Astrocyte of the spinal cord (primary cell): Measurements from ENCODE around the gene ATRIP.

Experiments
- DNase-seq: peaks from one replicate; pipeline ENCODE4 v3.0.0; 2011; ENCODE audit warnings: low read depth, low spot score
- H3K4me3 ChIP-seq: 2 replicates; pipeline ENCODE4 v1.5.1; 2011; ENCODE audit warnings: low read depth, mild to moderate bottlenecking, low read length, moderate library complexity
- CTCF ChIP-seq: IDR thresholded peaks from 2 replicates; pipeline ENCODE4 v1.5.1; 2012; ENCODE audit warnings: low read depth, mild to moderate bottlenecking, low read length, inconsistent platforms
- in situ Hi-C: cut with HindIII; loops from 2 replicates; pipeline ENCODE4 v1.10.0; 2017; ENCODE audit warnings: low sequenced_read_pairs

The ATRIP gene

GRCh38 chr3:48511551-48511950 is 65.0 kb downstream of the ATRIP start:
- in situ Hi-C loops: no loop called here
- no peak for DNase-seq
- H3K4me3 ChIP-seq: no peak overlapping the region
- TF ChIP-seq CTCF: no peak

DNA sequence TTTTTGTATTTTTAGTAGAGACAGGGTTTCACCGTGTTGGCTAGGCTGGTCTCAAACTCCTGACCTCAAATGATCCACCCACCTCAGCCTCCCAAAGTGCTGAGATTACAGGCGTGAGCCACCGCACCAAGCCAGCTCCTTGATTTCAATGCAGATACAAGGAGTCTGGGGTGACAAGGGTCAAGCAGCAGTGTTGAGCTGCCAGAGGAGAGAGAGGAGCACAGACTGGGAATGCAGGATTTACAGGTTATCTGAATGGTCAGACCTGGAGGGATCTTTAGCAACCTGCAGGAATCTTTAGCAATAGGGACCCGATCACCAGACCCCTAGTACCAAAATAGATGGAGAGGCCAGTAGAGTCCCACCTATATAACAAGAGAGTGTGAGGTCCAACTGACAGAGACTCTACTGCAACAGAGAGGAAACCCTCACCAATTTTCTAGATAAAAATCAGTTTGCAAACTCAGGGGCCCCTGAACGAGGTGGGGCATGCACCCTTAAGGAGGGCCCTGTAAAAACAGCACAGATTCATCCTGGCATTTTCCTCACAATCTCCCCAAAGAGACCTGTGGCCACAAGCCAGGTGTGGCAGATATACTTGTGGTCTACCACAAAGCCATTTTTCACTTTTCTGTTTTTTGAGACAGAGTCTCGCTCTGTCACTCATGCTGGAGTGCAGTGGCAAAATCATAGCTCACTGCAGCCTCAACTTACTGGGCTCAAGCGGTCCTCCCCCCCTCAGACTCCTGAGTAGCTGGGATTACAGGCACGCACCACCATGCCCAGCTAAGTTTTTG is 68.1 kb downstream of the ATRIP start:
- in situ Hi-C loops: no loop called here
- H3K4me3 ChIP-seq: no peak overlapping the region
- DNase-seq: no peak
- no peak for TF ChIP-seq CTCF
